Neuron (in vitro differentiated cells): ENCODE measurements around the gene MRPL38.
A peak's percentile ranks its signal among the peaks of the same experiment; 100 is the strongest.

ENCODE experiments used
- H2AFZ ChIP-seq: one replicate; pipeline ENCODE4 v1.6.1; 2013; ENCODE audit warnings: low read depth, mild to moderate bottlenecking, inconsistent platforms, low read length, moderate library complexity
- H3K27me3 ChIP-seq: one replicate; pipeline ENCODE4 v1.6.1; 2013; ENCODE audit warnings: low read length; ENCODE audit not compliant: insufficient read depth
- H3K36me3 ChIP-seq: one replicate; pipeline ENCODE4 v1.6.1; 2013; ENCODE audit warnings: low read length; ENCODE audit not compliant: insufficient read depth
- H3K4me1 ChIP-seq: one replicate; pipeline ENCODE4 v1.6.1; 2013; ENCODE audit warnings: low read length; ENCODE audit not compliant: insufficient read depth
- H3K4me3 ChIP-seq: 2 replicates; pipeline ENCODE4 v1.5.1; 2013; ENCODE audit warnings: mild to moderate bottlenecking, low read length, moderate library complexity
- H3K9me3 ChIP-seq: one replicate; pipeline ENCODE4 v1.6.1; 2013; ENCODE audit warnings: low read length

Gene MRPL38

GRCh38 chr17:75898791-75899190 is 5.9 kb downstream of the MRPL38 start:
- Histone ChIP-seq H3K9me3 (no peaks in the 10 kb centered on the region), H3K27me3 (no peaks in the 10 kb centered on the region), H3K36me3 (peaks cover 41% of the 10 kb centered on the region), H2AFZ (no peak overlapping the region), H3K4me1 (peaks cover 4% of the 10 kb centered on the region), H3K4me3 (no peak overlapping the region)

- Histone ChIP-seq H2AFZ (no peak overlapping the region), H3K4me1 (peaks cover 4% of the 10 kb centered on the region), H3K36me3 (peaks cover 41% of the 10 kb centered on the region), H3K4me3 (no peak overlapping the region), H3K9me3 (no peaks in the 10 kb centered on the region), H3K27me3 (no peaks in the 10 kb centered on the region)
Measured at GRCh38 chr17:75898065-75898464, 6.6 kb downstream of the MRPL38 start.

GRCh38 chr17:75897160-75898019 is 7.3 kb downstream of the MRPL38 start:
- Histone ChIP-seq H3K27me3 (no peaks in the 10 kb centered on the region), H2AFZ (no peak overlapping the region), H3K9me3 (no peaks in the 10 kb centered on the region), H3K36me3 (peaks cover 38% of the 10 kb centered on the region), H3K4me3 (no peak overlapping the region), H3K4me1 (peaks cover 4% of the 10 kb centered on the region)

- peak within 1 kb of the TSS; percentile 44 for H2AFZ ChIP-seq
- H3K4me3 ChIP-seq, result peak within 1 kb of the TSS; percentile 58
- H3K36me3 ChIP-seq, result peaks cover 33% of the 10 kb centered on the region
- H3K9me3 ChIP-seq, result no peaks in the 10 kb centered on the region
- H3K27me3 ChIP-seq, result no peaks in the 10 kb centered on the region
- H3K4me1 ChIP-seq, result peaks cover 4% of the 10 kb centered on the region
Measured at GRCh38 chr17:75896415-75897159, 8.1 kb downstream of the MRPL38 start, which contains the start of gene TRIM65. Gene TRIM65 (minus strand): TSS chr17:75896951. CDS start chr17:75896937, 14 bp downstream.

GRCh38 chr17:75895370-75896155 is 9.1 kb downstream of the MRPL38 start:
- no peak overlapping the region for H3K4me3 ChIP-seq
- peaks cover 4% of the 10 kb centered on the region for H3K4me1 ChIP-seq
- H3K36me3 ChIP-seq, result peaks cover 25% of the 10 kb centered on the region
- no peaks in the 10 kb centered on the region for H3K27me3 ChIP-seq
- H2AFZ ChIP-seq, result no peak overlapping the region
- H3K9me3 ChIP-seq, result no peaks in the 10 kb centered on the region

- Histone ChIP-seq H3K4me3 (no peak overlapping the region), H3K27me3 (no peaks in the 10 kb centered on the region)
Measured at GRCh38 chr17:75894049-75894733, 10.5 kb downstream of the MRPL38 start.

GRCh38 chr17:75893305-75894048 is 11.2 kb downstream of the MRPL38 start:
- peaks cover 10% of the 10 kb centered on the region for H3K36me3 ChIP-seq
- no peak overlapping the region for H2AFZ ChIP-seq
- no peak overlapping the region for H3K4me3 ChIP-seq
- H3K4me1 ChIP-seq, result peaks cover 4% of the 10 kb centered on the region
- H3K9me3 ChIP-seq, result no peaks in the 10 kb centered on the region
- H3K27me3 ChIP-seq, result no peaks in the 10 kb centered on the region

More at GRCh38 chr17:75894049-75894733, 10.5 kb downstream of the MRPL38 start:
- H2AFZ ChIP-seq, result no peak overlapping the region
- peaks cover 4% of the 10 kb centered on the region for H3K4me1 ChIP-seq
- no peaks in the 10 kb centered on the region for H3K9me3 ChIP-seq
- H3K36me3 ChIP-seq, result peaks cover 17% of the 10 kb centered on the region

GRCh38 chr17:75892556-75893224 is 12.0 kb downstream of the MRPL38 start:
- Histone ChIP-seq H3K4me1 (peaks cover 4% of the 10 kb centered on the region), H3K4me3 (no peak overlapping the region), H3K27me3 (no peaks in the 10 kb centered on the region), H3K36me3 (peaks cover 5% of the 10 kb centered on the region), H2AFZ (no peak overlapping the region), H3K9me3 (no peaks in the 10 kb centered on the region)

GRCh38 chr17:75891605-75892555 is 12.8 kb downstream of the MRPL38 start:
- no peaks in the 10 kb centered on the region for H3K36me3 ChIP-seq
- no peak overlapping the region for H2AFZ ChIP-seq
- H3K4me1 ChIP-seq, result peaks cover 4% of the 10 kb centered on the region
- no peaks in the 10 kb centered on the region for H3K27me3 ChIP-seq
- H3K4me3 ChIP-seq, result no peak overlapping the region
- H3K9me3 ChIP-seq, result no peaks in the 10 kb centered on the region

GRCh38 chr17:75891022-75891604 is 13.6 kb downstream of the MRPL38 start:
- Histone ChIP-seq H3K9me3 (no peaks in the 10 kb centered on the region), H3K4me3 (no peak overlapping the region), H2AFZ (no peak overlapping the region), H3K36me3 (no peaks in the 10 kb centered on the region), H3K4me1 (peaks cover 4% of the 10 kb centered on the region), H3K27me3 (no peaks in the 10 kb centered on the region)
